Neural cell (in vitro differentiated cells): Measurements from ENCODE around the gene PPP2R5E. TPM values are rescaled to one million over a fixed set of nuclear protein-coding genes. Genes with fewer than 3 reads are reported as not detected.

Source experiments
- H2AFZ ChIP-seq: fragments of 200-600, 300-800 bp; sonication (generic), shearing (Covaris generic); 2 replicates; pipeline ENCODE4 v1.6.0; 2014; ENCODE audit warnings: low read depth, mild to moderate bottlenecking, antibody characterized with exemption, low read length, moderate library complexity
- H3F3A ChIP-seq: fragments of 200-600 bp; shearing (Covaris generic); 2 replicates; pipeline ENCODE4 v1.6.1; 2016; ENCODE audit warnings: mild to moderate bottlenecking, moderate library complexity, mixed read lengths, antibody characterized with exemption, low read length; ENCODE audit not compliant: insufficient read depth, poor library complexity, severe bottlenecking
- H3K27ac ChIP-seq: fragments of 200-600, 300-800 bp; sonication (generic), shearing (Covaris generic); 2 replicates; pipeline ENCODE4 v1.5.1; 2014; ENCODE audit warnings: mild to moderate bottlenecking, low read length, moderate library complexity
- H3K27me3 ChIP-seq: fragments of 300-800, 200-600 bp; sonication (generic), shearing (Covaris generic); 2 replicates; pipeline ENCODE4 v1.6.0; 2014; ENCODE audit warnings: mild to moderate bottlenecking, low read depth, low read length, moderate library complexity; ENCODE audit not compliant: insufficient read depth
- H3K36me3 ChIP-seq: fragments of 300-800, 200-600 bp; sonication (generic), shearing (Covaris generic); 2 replicates; pipeline ENCODE4 v1.5.1; 2014; ENCODE audit warnings: mild to moderate bottlenecking, antibody characterized with exemption, low read length, moderate library complexity; ENCODE audit not compliant: insufficient read depth
- H3K4me2 ChIP-seq: fragments of 300-800, 200-600 bp; sonication (generic), shearing (Covaris generic); 2 replicates; pipeline ENCODE4 v1.6.0; 2014; ENCODE audit warnings: mild to moderate bottlenecking, low read length
- H3K4me3 ChIP-seq: fragments of 300-800, 200-600 bp; sonication (generic), shearing (Covaris generic); 2 replicates; pipeline ENCODE4 v1.5.1; 2014; ENCODE audit warnings: mild to moderate bottlenecking, low read length, moderate library complexity
- H3K79me2 ChIP-seq: fragments of 200-600 bp; shearing (Covaris generic); replicated peaks from 2 replicates; pipeline ENCODE4 v1.6.0; 2014; ENCODE audit warnings: mild to moderate bottlenecking, low read length, moderate library complexity; ENCODE audit not compliant: insufficient read depth
- H3K9ac ChIP-seq: fragments of 300-800, 200-600 bp; sonication (generic), shearing (Covaris generic); 2 replicates; pipeline ENCODE4 v1.6.1; 2016; ENCODE audit warnings: mild to moderate bottlenecking, low read length, mixed read lengths
- H3K9me2 ChIP-seq: fragments of 200-600 bp; shearing (Covaris generic); 2 replicates; pipeline ENCODE4 v1.6.1; 2016; ENCODE audit warnings: mild to moderate bottlenecking, low read length, mixed read lengths; ENCODE audit not compliant: insufficient read depth
- H3K9me3 ChIP-seq: fragments of 200-600, 300-800 bp; sonication (generic), shearing (Covaris generic); 2 replicates; pipeline ENCODE4 v1.6.1; 2016; ENCODE audit warnings: mild to moderate bottlenecking, mixed run types, low read length, moderate library complexity, mixed read lengths
- H4K20me1 ChIP-seq: fragments of 200-600 bp; shearing (Covaris generic); 2 replicates; pipeline ENCODE4 v1.6.1; 2016; ENCODE audit warnings: mild to moderate bottlenecking, mixed run types; ENCODE audit not compliant: insufficient read depth
- CTCF ChIP-seq: fragments of 450-650 bp; IDR thresholded peaks from 2 replicates; pipeline ENCODE4 v1.5.1; 2014; ENCODE audit warnings: antibody characterized with exemption, mild to moderate bottlenecking, moderate library complexity; ENCODE audit not compliant: poor library complexity, severe bottlenecking
- EP300 ChIP-seq: fragments of 450-650 bp; conservative IDR thresholded peaks from 2 replicates; pipeline ENCODE4 v1.6.1; 2014; ENCODE audit warnings: antibody characterized with exemption, mild to moderate bottlenecking, moderate library complexity; ENCODE audit not compliant: poor library complexity, severe bottlenecking
- EZH2 ChIP-seq: fragments of 200-600, 300-800 bp; shearing (Covaris generic), sonication (generic); IDR thresholded peaks from 2 replicates; pipeline ENCODE4 v1.6.1; 2014; ENCODE audit warnings: antibody characterized with exemption, low read length, borderline replicate concordance, mild to moderate bottlenecking; ENCODE audit not compliant: insufficient read depth, poor library complexity, severe bottlenecking
- MXI1 ChIP-seq: fragments of 450-650 bp; conservative IDR thresholded peaks from 2 replicates; pipeline ENCODE4 v1.6.1; 2014; ENCODE audit warnings: antibody characterized with exemption, mild to moderate bottlenecking; ENCODE audit not compliant: poor library complexity, severe bottlenecking
- POLR2AphosphoS5 ChIP-seq: IDR thresholded peaks from 2 replicates; pipeline ENCODE4 v1.6.1; 2012
- RAD21 ChIP-seq: fragments of 450-650 bp; conservative IDR thresholded peaks from 2 replicates; pipeline ENCODE4 v1.6.1; 2014; ENCODE audit warnings: antibody characterized with exemption, mild to moderate bottlenecking, moderate library complexity
- SMC3 ChIP-seq: fragments of 450-650 bp; conservative IDR thresholded peaks from 2 replicates; pipeline ENCODE4 v1.6.1; 2014; ENCODE audit warnings: antibody characterized with exemption, mild to moderate bottlenecking, moderate library complexity; ENCODE audit not compliant: poor library complexity
- TAF1 ChIP-seq: IDR thresholded peaks from 2 replicates; pipeline ENCODE4 v1.6.1; 2012; ENCODE audit warnings: low read depth
- polyA plus RNA-seq: library from polyadenylated mRNA; depleted of rRNA; stranded (reverse); fragments of >200 nt; gene quantifications from 2 replicates; pipeline ENCODE4 v1.2.3, GENCODE V29; 2014
- TF ChIP-seq, protein P1 (sequence below): IDR thresholded peaks from 2 replicates; pipeline ENCODE4 v1.6.1; 2012; ENCODE audit warnings: borderline replicate concordance

PPP2R5E gene
- polyA plus RNA-seq, 1 donor from 2014 or later = 26.7 TPM

DNA sequence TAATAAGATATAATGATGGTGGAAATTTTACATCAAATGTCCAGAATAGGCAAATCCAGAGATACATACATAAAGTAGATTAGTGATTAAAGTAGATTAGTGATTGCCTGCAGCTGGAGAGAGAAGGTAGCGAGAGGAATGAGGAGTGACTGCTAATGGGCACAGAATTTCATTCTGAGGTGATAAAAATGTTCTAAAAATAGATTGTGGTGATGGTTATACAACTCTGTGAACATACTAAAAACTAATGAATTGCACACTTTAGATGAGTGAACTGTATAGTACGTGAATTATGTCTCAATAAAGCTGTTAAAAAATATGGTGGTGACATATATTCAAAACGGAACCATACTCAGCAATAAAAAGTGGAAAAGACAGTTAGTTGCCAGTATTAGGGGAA, 41.7 kb downstream of the PPP2R5E start:
- H3K27ac ChIP-seq = no peak overlapping the region
- no peaks in the 10 kb centered on the region for H3K27me3 ChIP-seq
- H3K9me2 ChIP-seq = no peaks in the 10 kb centered on the region
- no peaks in the 10 kb centered on the region for H3K9me3 ChIP-seq
- H3K4me2 ChIP-seq = no peak overlapping the region
- H3K4me3 ChIP-seq = no peak overlapping the region
- no peaks in the 10 kb centered on the region for H3K36me3 ChIP-seq
- peaks cover 36% of the 10 kb centered on the region for H3K79me2 ChIP-seq
- H4K20me1 ChIP-seq = no peaks in the 10 kb centered on the region
- no peak overlapping the region for H3K9ac ChIP-seq
- no peak overlapping the region for H2AFZ ChIP-seq
- TF ChIP-seq POLR2AphosphoS5 (no peak), TAF1 (no peak), MXI1 (no peak), RAD21 (no peak)
- H3F3A ChIP-seq = no peaks in the 10 kb centered on the region

DNA sequence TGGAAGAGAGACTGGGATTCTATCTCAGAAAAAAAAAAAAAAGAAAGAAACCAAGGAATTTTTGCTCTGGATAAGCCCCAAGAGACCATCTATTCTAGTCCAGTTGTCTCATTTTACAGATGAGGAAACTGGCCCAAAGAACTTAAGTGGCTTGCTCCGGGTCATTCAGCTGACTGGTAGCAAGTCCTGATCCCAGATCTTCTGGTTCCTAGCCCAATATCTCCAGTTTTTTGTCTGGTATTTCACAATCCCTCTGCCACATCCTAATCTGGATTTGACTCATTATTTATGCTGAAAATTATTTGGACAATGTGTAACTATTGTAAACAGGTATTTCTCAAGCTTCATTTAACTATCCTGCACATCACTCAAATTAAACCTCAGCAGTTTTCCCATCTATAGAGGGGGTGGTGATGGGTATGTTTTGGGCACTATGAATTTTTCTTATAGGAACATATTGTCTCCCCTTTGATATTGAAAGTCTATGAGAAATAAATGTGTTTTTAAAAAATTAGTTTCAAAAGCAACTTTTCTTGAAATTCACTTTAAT, 43.4 kb downstream of the PPP2R5E start:
- no peak overlapping the region for H3K4me3 ChIP-seq
- H3K4me2 ChIP-seq = no peak overlapping the region
- H3K9ac ChIP-seq = no peak overlapping the region
- no peak overlapping the region for H2AFZ ChIP-seq
- no peaks in the 10 kb centered on the region for H3K9me3 ChIP-seq
- no peak for TF ChIP-seq TAF1
- no peak for TF ChIP-seq SMC3
- TF ChIP-seq, protein P1, sequence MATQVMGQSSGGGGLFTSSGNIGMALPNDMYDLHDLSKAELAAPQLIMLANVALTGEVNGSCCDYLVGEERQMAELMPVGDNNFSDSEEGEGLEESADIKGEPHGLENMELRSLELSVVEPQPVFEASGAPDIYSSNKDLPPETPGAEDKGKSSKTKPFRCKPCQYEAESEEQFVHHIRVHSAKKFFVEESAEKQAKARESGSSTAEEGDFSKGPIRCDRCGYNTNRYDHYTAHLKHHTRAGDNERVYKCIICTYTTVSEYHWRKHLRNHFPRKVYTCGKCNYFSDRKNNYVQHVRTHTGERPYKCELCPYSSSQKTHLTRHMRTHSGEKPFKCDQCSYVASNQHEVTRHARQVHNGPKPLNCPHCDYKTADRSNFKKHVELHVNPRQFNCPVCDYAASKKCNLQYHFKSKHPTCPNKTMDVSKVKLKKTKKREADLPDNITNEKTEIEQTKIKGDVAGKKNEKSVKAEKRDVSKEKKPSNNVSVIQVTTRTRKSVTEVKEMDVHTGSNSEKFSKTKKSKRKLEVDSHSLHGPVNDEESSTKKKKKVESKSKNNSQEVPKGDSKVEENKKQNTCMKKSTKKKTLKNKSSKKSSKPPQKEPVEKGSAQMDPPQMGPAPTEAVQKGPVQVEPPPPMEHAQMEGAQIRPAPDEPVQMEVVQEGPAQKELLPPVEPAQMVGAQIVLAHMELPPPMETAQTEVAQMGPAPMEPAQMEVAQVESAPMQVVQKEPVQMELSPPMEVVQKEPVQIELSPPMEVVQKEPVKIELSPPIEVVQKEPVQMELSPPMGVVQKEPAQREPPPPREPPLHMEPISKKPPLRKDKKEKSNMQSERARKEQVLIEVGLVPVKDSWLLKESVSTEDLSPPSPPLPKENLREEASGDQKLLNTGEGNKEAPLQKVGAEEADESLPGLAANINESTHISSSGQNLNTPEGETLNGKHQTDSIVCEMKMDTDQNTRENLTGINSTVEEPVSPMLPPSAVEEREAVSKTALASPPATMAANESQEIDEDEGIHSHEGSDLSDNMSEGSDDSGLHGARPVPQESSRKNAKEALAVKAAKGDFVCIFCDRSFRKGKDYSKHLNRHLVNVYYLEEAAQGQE = no peak
- TF ChIP-seq MXI1 = no peak
- TF ChIP-seq EZH2 = no peak
- H3K27ac ChIP-seq = no peak overlapping the region
- no peaks in the 10 kb centered on the region for H3K9me2 ChIP-seq
- H4K20me1 ChIP-seq = no peaks in the 10 kb centered on the region
- H3F3A ChIP-seq = no peaks in the 10 kb centered on the region
- peaks cover 28% of the 10 kb centered on the region for H3K79me2 ChIP-seq
- H3K36me3 ChIP-seq = no peaks in the 10 kb centered on the region
- H3K27me3 ChIP-seq = no peaks in the 10 kb centered on the region

GRCh38 chr14:63496837-63497400, 46.3 kb downstream of the PPP2R5E start:
- H3K27ac ChIP-seq = no peak overlapping the region
- no peak overlapping the region for H3K9ac ChIP-seq
- no peaks in the 10 kb centered on the region for H3K9me3 ChIP-seq
- H3K36me3 ChIP-seq = no peaks in the 10 kb centered on the region
- no peak overlapping the region for H2AFZ ChIP-seq
- H3K4me3 ChIP-seq = no peak overlapping the region
- no peak overlapping the region for H3K4me2 ChIP-seq
- H4K20me1 ChIP-seq = no peaks in the 10 kb centered on the region
- no peaks in the 10 kb centered on the region for H3K9me2 ChIP-seq
- H3K79me2 ChIP-seq = peaks cover 31% of the 10 kb centered on the region
- H3K27me3 ChIP-seq = no peaks in the 10 kb centered on the region
- peaks cover 3% of the 10 kb centered on the region for H3F3A ChIP-seq
- TF ChIP-seq POLR2AphosphoS5 (no peak), RAD21 (no peak), EP300 (no peak), CTCF (no peak), MXI1 (no peak), TAF1 (no peak), EZH2 (no peak), SMC3 (no peak)
- TF ChIP-seq, protein P1 = no peak
